GM12864 (cell line): Measurements from ENCODE around the gene GDPD5.
A peak's percentile ranks its signal among the peaks of the same experiment; 100 is the strongest.

ENCODE experiments used
- DNase-seq: peaks from one replicate; pipeline ENCODE4 v3.0.0-alpha.2; 2011; ENCODE audit warnings: low read depth
- H3K4me3 ChIP-seq: 2 replicates; pipeline ENCODE4 v1.5.1; 2011; ENCODE audit warnings: mild to moderate bottlenecking, low read depth, low read length, control low read depth
- TF ChIP-seq, protein P1 (sequence below): IDR thresholded peaks from 2 replicates; pipeline ENCODE4 v1.5.1; 2011; ENCODE audit warnings: low read depth, mild to moderate bottlenecking, moderate library complexity, low read length, control low read depth, inconsistent platforms; ENCODE audit errors: missing control alignments

GDPD5 gene

DNA sequence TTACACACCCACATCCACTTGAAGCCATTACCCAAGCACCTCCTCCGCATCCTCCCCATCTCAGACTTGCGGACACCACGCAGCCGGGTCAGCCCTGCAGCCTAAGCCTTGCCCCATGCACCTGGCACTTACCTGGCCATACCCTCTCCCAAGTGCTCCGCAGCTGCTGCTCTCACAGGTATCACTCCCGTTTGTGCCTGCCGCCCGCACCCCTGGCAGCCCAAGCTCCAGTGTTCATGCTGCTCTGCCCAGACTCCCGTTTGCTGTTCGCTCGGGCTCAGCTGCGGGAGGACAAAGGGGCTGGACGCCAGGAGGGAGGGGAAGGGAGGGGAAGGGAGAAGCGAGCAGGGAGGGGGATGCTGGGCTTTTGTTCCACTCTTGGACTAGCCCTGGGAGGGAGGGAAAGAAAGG, 92.8 kb downstream of the GDPD5 start, which contains the start of gene KLHL35:
Gene KLHL35, minus strand, starts transcription at position 293 of the 411 bp plus-strand sequence. CDS start 2,574 bp downstream, outside the sequence.
- DNase-seq: no peak
- TF ChIP-seq, protein P1, sequence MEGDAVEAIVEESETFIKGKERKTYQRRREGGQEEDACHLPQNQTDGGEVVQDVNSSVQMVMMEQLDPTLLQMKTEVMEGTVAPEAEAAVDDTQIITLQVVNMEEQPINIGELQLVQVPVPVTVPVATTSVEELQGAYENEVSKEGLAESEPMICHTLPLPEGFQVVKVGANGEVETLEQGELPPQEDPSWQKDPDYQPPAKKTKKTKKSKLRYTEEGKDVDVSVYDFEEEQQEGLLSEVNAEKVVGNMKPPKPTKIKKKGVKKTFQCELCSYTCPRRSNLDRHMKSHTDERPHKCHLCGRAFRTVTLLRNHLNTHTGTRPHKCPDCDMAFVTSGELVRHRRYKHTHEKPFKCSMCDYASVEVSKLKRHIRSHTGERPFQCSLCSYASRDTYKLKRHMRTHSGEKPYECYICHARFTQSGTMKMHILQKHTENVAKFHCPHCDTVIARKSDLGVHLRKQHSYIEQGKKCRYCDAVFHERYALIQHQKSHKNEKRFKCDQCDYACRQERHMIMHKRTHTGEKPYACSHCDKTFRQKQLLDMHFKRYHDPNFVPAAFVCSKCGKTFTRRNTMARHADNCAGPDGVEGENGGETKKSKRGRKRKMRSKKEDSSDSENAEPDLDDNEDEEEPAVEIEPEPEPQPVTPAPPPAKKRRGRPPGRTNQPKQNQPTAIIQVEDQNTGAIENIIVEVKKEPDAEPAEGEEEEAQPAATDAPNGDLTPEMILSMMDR: no peak
- H3K4me3 ChIP-seq: no peak within 1 kb of the TSS

DNA sequence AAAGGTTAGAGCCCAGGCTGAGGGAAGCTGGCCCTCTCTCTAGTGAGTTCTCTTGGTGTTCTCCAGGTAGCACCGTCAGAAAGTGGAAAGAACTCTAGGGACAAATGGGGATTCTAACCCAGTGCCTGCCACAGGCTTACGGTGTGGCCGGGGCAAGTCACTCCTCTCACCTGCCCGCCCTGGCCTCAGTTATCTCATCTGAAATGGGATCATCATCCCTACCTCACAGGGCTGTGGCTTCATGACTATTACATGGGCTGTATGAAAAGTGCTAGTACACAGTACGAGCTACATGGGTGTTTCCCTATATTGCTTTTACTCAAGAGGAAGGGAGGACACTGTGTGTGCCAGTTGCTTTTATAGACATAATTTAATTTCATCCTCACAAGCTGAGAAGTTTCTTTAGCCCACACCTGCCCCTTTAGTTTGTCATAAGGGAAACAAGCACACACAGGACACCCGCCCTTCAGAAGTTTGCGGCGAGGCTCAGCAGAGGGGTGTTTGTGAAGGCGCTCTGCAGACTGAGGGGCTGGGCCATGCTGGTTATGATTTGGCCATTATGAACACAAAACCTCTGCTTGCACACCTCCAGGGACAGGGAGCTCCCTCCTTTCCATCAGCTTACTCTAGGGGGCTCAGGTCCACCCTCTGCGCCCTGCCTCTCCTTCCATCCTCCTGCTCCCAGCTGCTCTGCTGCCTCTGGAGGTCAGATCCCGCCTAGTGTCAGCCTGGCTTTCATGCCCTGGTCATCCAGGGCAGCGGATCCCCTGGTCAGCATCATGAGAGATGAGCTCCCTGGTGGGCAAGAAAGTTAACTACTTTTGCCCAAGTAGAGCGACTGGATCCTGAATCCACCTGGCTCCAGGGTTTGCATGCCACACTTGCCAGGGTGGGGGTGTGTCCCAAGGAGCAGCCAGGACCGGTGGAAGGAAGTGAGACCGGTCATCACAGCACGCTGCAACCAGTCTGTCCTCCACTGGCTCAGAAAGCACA, 93.9 kb downstream of the GDPD5 start:
- no peak overlapping the region for H3K4me3 ChIP-seq
- no peak for DNase-seq
- TF ChIP-seq, protein P1: no peak

DNA sequence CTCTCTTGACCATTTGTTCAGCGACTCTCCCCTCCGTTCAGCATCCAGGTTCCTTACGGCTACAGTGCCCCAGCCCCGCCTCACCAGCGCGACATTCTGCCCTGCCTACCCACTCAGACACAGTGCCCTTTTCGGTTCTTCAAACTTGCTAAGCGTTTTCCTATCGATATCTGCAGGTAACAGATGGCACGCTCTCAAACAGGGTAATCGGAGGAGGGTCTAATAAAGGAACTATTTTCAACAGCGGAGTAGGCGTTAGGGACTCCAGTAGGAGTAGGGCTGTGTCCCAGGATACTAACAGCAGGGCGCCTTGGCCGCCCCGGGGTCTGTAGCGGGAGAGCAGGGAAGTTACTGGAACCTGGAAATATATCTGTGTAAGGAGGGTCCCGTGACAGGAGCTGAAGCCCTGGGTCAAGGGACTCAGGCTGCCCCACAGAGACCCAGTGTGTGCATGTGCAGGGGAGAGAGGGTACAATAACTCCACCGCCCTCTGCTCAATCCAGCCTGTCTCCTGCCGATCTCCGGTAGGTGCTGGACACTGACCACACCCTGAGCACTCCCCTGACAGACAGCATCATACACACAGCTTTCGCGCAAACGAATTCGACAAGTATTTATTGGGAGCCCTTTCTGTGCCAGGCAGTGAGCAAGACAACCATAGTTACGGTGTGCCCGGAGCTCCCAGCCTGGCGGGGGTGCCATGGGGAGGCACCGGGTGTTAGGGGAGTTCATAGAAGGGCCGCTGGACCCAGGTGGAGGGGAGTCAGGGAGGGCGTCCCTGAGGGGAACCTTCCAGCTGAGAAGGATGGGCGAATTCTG, 94.8 kb downstream of the GDPD5 start:
- TF ChIP-seq, protein P1: no peak
- no peak for DNase-seq
- peak overlapping the region; percentile 46 for H3K4me3 ChIP-seq

DNA sequence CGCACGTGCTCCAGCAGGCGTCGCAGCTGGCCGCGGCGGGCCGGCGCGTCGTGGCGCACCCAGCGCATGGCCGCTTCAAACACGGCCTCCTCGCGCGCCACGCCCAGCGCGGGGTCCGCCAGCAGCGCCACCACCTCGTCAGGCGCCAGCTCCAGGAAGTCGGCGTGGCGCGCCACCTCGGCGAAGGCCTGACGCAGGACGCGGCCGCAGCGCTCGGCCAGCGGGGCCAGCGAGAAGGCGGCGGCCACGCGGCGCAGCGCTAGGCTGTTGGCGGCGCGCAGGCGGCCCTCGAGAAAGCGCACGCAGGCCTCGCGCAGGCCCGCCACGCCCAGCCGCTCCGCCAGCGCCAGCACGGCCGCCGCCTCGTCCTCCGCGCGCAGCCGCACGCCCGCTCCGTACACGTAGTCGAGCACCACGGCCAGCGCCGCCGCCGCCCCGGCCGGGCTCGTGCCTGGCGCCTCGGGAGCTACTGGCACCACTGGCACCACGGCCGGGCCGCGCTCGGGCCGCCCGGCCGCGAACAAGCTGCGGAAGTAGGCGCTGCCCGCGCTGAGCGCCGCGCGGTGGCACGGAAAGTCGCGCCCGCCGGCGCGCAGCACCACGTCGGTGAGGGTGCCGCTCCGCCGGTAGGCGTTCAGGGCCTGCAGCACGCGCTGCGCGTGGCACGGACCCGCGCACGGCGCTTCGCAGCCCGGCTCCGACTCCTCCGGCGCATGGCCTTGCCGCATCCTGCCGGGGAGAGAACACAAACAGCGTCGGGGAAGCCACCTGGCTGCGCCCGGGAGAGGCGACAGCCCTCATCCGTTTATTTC, 95.6 kb downstream of the GDPD5 start:
- peak overlapping the region; percentile 46 for H3K4me3 ChIP-seq
- TF ChIP-seq, protein P1: no peak
- DNase-seq: no peak

DNA sequence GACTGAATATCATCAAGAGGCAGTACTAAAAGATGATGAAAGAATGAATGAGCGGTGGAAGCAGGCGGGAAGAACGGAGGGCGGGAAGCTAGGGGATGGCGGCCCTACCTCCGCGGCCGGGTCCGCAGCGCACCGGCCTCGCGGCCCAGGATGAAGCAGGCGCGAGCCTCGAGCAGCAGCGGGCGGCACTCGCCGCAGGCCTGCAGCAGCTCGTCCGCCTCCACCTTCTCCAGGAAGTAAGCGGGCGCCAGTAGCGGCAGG, 96.2 kb downstream of the GDPD5 start:
- DNase-seq: no peak
- TF ChIP-seq, protein P1: no peak
- no peak overlapping the region; the same call in 1 of the 2 replicates for H3K4me3 ChIP-seq

DNA sequence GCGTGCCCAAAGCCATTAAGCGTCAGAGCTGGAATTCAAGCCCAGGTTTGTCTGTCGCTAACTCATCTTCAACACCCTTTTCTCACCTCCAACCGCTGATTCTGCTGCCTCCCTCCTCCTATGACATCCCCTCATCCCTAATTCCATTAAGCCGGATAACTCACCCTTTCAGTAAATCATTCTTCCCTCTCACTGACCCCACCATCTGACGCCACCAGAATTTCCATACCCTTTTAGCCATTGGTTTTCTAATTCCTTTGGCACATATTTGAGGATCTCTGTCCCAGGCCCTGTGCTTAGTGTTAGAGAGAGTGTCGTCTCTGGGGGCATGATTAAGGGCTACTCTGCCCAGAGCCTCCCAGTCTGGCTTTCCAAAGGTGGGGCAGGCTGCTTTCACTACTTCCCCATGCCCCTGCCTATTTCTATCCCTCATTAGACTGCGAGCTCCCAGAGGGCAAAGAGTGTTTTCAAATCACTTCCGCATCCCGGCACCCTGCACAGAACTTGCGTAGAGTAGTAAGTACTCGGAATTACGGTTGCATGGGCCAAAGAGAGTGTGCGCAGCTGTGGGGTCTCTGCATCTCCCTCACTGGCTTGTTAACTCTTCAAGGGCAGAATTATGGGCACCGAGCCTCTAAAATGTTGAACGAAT, 96.6 kb downstream of the GDPD5 start:
- DNase-seq: no peak
- H3K4me3 ChIP-seq: no peak overlapping the region
- TF ChIP-seq, protein P1: no peak
